Left lung (tissue), 10 donors: ENCODE results near the gene SYNDIG1. TPM values are rescaled to one million over a fixed set of nuclear protein-coding genes. Genes with fewer than 3 reads are reported as not detected.

Experiments
- ATAC-seq: fragments of 200-7000 bp; cut with Tn5 transposase; one replicate; pipeline ENCODE4 v1.9.1; 2020; ENCODE audit warnings: moderate library complexity
- DNase-seq, 4 donors: peaks; one replicate each; pipeline ENCODE4 v3.0.0-alpha.2; 2013 to 2020
- H3K27ac ChIP-seq, 2 donors: fragments of 200-600 bp; sonication (generic) in 1 of 2; one replicate each; pipeline versions ENCODE4 v1.5.0 to v1.8.0; 2020 to 2021
- H3K27me3 ChIP-seq, 2 donors: fragments of 200-600 bp; sonication (generic) in 1 of 2; one replicate each; pipeline versions ENCODE4 v1.5.0 to v1.8.0; 2020 to 2021
- H3K36me3 ChIP-seq, 2 donors: fragments of 200-600 bp; sonication (generic) in 1 of 2; one replicate each; pipeline versions ENCODE4 v1.5.0 to v1.8.0; 2020 to 2021
- H3K4me1 ChIP-seq, 2 donors: fragments of 200-600 bp; one replicate each; pipeline ENCODE4 v1.8.0; 2021
- H3K4me3 ChIP-seq, 2 donors: fragments of 200-600 bp; sonication (generic) in 1 of 2; one replicate each; pipeline versions ENCODE4 v1.5.0 to v1.8.0; 2020 to 2021; ENCODE audit warnings: mild to moderate bottlenecking in 1 of 2
- H3K9me3 ChIP-seq, 2 donors: fragments of 200-600 bp; sonication (generic) in 1 of 2; one replicate each; pipeline versions ENCODE4 v1.5.0 to v1.8.0; 2020 to 2021
- intact Hi-C, 2 donors: fragments of 100-400 bp; cut with DNase I; formaldehyde crosslinking; loops; one replicate each; pipeline versions ENCODE4 v1.11.2 to v1.14.2; 2022
- polyA plus RNA-seq, 6 donors: library from polyadenylated mRNA; unstranded; fragments of 120-200 nt; gene quantifications; one replicate each; pipeline ENCODE4 v1.2.1, GENCODE V29; 2013; ENCODE audit not compliant: insufficient read length in 6 of 6
- total RNA-seq, 2 donors: library from RNA; stranded (reverse); fragmentation: NEBNext Ultra II Directional; extraction: Animal tissue kit (Norgen Biotek cat#: 25700); gene quantifications; one replicate each; pipeline ENCODE4 v1.2.1, GENCODE V29; 2021
- TF ChIP-seq, protein P1 (sequence below), 2 donors: fragments of 200-600 bp; sonication (generic) in 1 of 2; IDR thresholded peaks; one replicate each; pipeline versions ENCODE4 v1.5.0 to v1.8.0; 2021; ENCODE audit warnings: antibody characterized with exemption in 2 of 2
- donor health status: DM: no; HTN: yes; CAD: no.
- donor health status: DM: no; HTN: no; CAD: no.

SYNDIG1 gene
- total and polyA plus RNA-seq, 8 donors = 1.3 to 7.8 (median 5.4) TPM

DNA sequence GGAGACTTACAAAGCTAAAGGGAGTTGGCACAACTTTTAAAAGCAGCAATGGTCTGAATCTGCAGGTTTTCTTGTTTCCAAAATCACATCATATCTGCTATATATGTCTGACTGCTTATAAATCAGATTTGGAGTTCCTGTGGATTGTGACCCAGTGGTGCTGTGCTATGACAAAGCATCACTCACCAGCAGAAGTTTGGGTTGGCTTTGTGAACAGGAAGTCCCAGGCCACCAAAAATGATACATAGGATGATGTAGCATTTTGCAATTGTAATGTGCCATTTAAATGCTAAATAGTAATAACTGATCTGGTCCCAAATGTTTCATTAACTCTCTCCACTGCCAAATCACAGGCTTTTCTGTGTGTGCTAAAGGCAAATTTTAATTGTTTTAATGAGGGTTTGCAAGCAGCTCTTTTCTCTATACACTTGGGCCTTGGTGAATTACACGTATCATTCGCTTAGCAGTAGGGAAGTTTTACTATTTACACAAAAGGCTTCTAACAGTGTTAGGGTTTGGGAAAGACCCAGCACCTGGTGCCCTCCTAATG is 60.8 kb downstream of the SYNDIG1 start:
- no peak for ATAC-seq

DNA sequence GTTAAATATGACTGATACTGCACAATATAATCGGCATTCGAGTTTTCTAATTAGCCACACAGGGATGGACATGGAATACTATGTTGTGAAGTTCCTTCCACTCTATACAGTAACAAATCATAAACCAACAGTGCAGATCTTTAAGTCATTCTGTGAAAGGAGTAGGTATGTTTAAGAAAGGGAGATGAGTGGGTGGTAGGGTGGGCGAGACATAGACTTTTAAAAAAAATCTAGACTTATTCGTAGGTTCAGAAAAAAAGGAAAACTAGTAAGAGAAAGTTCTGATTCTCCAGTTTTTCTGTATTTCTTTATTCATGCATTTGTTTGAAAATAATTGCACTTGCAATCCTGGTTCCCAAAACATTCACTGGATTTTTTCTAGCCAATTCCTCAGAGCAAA is 61.8 kb downstream of the SYNDIG1 start:
- Histone ChIP-seq H3K27ac (no peak overlapping the region), H3K4me1 (no peaks in the 10 kb centered on the region), H3K9me3 (no peaks in the 10 kb centered on the region), H3K36me3 (no peaks in the 10 kb centered on the region), H3K27me3 (no peaks in the 10 kb centered on the region), H3K4me3 (no peak overlapping the region)
- intact Hi-C loops = no loop called here
- ATAC-seq = no peak
- TF ChIP-seq, protein P1, sequence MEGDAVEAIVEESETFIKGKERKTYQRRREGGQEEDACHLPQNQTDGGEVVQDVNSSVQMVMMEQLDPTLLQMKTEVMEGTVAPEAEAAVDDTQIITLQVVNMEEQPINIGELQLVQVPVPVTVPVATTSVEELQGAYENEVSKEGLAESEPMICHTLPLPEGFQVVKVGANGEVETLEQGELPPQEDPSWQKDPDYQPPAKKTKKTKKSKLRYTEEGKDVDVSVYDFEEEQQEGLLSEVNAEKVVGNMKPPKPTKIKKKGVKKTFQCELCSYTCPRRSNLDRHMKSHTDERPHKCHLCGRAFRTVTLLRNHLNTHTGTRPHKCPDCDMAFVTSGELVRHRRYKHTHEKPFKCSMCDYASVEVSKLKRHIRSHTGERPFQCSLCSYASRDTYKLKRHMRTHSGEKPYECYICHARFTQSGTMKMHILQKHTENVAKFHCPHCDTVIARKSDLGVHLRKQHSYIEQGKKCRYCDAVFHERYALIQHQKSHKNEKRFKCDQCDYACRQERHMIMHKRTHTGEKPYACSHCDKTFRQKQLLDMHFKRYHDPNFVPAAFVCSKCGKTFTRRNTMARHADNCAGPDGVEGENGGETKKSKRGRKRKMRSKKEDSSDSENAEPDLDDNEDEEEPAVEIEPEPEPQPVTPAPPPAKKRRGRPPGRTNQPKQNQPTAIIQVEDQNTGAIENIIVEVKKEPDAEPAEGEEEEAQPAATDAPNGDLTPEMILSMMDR (IDR thresholded peaks at IDR 0.05) = no peak
- DNase-seq = no peak

More for the DNA sequence above, 60.8 kb downstream of the SYNDIG1 start:
- Histone ChIP-seq H3K9me3 (no peaks in the 10 kb centered on the region), H3K27me3 (no peaks in the 10 kb centered on the region), H3K27ac (no peak overlapping the region), H3K36me3 (no peaks in the 10 kb centered on the region), H3K4me1 (no peaks in the 10 kb centered on the region), H3K4me3 (no peak overlapping the region)
- intact Hi-C loops = no loop called here
- no peak for DNase-seq
- TF ChIP-seq, protein P1 (IDR thresholded peaks at IDR 0.05) = no peak

DNA sequence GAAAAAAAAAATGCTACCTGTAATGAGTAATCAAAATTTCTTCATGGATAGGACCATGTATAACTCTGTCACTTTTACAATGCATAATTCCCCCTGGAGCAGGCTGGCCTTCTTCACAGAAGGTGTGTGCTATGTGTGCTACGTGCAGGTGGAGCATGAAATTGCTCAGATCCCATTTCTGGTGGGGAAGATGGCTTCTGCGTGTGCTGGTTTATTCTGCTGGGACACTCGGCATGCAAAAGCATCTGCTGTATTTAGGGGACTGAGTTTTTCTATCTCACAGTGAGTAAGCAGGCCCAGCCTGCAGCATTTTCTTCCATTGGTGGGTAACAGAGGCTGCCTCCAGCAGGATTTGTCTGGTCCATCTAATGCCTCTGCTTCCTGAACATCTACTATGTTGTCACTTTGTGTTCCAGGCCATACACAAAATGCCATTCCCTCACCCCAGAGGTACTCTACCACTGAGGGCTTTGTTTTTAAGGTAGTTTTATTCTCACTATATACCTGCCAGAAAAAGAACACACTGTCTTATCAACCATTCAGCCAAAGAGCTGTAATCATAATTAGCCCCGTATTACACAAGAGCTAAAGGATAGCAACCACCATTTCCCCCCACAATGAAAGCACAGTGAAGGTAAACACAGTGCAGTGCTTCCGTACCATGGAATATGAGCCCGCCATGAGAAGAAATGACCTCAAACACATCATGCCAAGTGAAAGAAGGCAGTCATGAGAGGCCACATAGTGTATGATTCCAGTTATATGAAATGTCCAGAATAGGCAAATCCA is 62.4 kb downstream of the SYNDIG1 start:
- Histone ChIP-seq H3K27me3 (no peaks in the 10 kb centered on the region), H3K9me3 (no peaks in the 10 kb centered on the region), H3K4me1 (no peaks in the 10 kb centered on the region), H3K27ac (no peak overlapping the region), H3K36me3 (no peaks in the 10 kb centered on the region), H3K4me3 (no peak overlapping the region)
- intact Hi-C loops = no loop called here
- DNase-seq (no peak), ATAC-seq (no peak)
- TF ChIP-seq, protein P1 (IDR thresholded peaks at IDR 0.05) = no peak

DNA sequence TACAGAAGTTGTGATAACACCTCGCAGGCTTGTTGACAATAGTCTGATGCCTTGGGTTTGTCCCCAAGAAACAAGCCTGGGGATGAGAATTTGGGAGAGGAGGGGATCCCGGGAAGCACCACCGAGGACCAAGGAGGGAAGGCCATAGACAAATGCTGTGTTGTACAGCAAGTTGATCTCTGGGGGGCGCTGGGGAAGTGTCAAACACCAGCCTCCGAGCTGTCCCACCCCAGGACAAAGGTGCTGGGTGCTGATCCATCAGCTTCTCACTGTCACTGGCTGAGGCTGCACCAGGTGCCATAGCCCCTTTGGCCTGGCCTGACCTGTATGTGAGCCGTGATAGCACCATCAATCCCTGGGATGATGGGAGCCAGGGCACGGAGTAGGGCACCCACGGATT is 64.0 kb downstream of the SYNDIG1 start:
- H3K9me3 ChIP-seq = no peaks in the 10 kb centered on the region
- no peak overlapping the region for H3K27ac ChIP-seq
- no peaks in the 10 kb centered on the region for H3K27me3 ChIP-seq
- no peak overlapping the region for H3K4me3 ChIP-seq
- no peaks in the 10 kb centered on the region for H3K4me1 ChIP-seq
- TF ChIP-seq, protein P1 (IDR thresholded peaks at IDR 0.05) = no peak
- ATAC-seq (no peak), DNase-seq (no peak)
- no peaks in the 10 kb centered on the region for H3K36me3 ChIP-seq
- intact Hi-C loops = no loop called here

DNA sequence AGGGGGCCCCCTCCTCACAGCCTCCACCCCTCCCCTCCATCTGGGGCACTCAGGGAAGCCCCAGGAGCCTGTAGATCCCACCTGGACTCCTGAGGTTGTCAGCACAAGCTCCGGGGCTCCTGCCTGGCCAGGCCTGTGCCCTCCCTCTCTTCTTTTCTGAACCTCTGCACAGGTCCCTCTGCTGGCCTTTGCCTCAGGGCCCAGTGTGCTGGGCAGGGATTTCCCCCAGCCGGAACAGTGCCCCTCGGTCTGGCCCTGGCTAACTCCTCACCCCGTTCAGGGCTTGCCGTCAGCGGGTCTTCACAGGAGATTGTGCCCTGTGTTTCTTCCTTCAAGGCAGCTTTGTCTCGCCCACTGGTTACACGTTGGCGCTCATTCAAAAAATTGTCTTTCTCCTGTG is 64.9 kb downstream of the SYNDIG1 start:
- intact Hi-C loops = no loop called here
- H3K36me3 ChIP-seq = no peaks in the 10 kb centered on the region
- H3K4me3 ChIP-seq = no peak overlapping the region
- H3K27me3 ChIP-seq = no peaks in the 10 kb centered on the region
- DNase-seq (no peak), ATAC-seq (no peak)
- H3K4me1 ChIP-seq = no peaks in the 10 kb centered on the region
- H3K27ac ChIP-seq = no peak overlapping the region
- H3K9me3 ChIP-seq = no peaks in the 10 kb centered on the region
- TF ChIP-seq, protein P1 (IDR thresholded peaks at IDR 0.05) = no peak
